GM12878 (cell line): ENCODE measurements around the gene SLC38A4. TPM values are rescaled to one million over a fixed set of nuclear protein-coding genes. Genes with fewer than 3 reads are reported as not detected.

ENCODE experiments used
- ATAC-seq: fragments of 200-7000 bp; cut with Tn5 transposase; 3 replicates; pipeline ENCODE4 v1.9.1; 2020; ENCODE audit warnings: mild to moderate bottlenecking, moderate library complexity
- BruUV-seq: library from RNA; stranded (reverse); fragments of 400-500 nt; replicated peaks from 2 replicates; lab custom pipeline; 2021; lab: Mats Ljungman, UMichigan
- CTCF ChIA-PET: fragments of 300-600 bp; sonication (Branson Sonifier 250); formaldehyde crosslinking; extraction: SDS; loops from one replicate; lab custom pipeline; 2021; ENCODE audit warnings: inconsistent platforms; lab: Yijun Ruan, JAX
- POLR2A ChIA-PET: fragments of 350-600 bp; formaldehyde crosslinking; extraction: SDS; loops from one replicate; lab custom pipeline; 2021; ENCODE audit warnings: inconsistent platforms; lab: Charles Lee
- RAD21 ChIA-PET: fragments of 300-600 bp; sonication (Branson Sonifier 250); formaldehyde crosslinking; loops from one replicate; lab custom pipeline; 2023; ENCODE audit warnings: antibody characterized with exemption; ENCODE audit not compliant: unreplicated experiment; lab: Charles Lee
- SMC1A ChIA-PET: fragments of 300-600 bp; sonication (Branson Sonifier 250); formaldehyde crosslinking; loops from one replicate; lab custom pipeline; 2023; ENCODE audit not compliant: unreplicated experiment, uncharacterized antibody; lab: Charles Lee
- DNase-seq: peaks from one replicate; pipeline ENCODE4 v3.0.0-alpha.2; 2011; ENCODE audit warnings: low read depth, low spot score
- FAIRE-seq: peaks from 3 replicates; lab custom pipeline; 2011; peaks lifted over from hg19 to GRCh38; lab: Jason Lieb, UNC
- H2AFZ ChIP-seq: 2 replicates; pipeline ENCODE4 v1.6.0; 2011; ENCODE audit warnings: low read depth, low read length, control low read depth; ENCODE audit not compliant: control insufficient read depth
- H3K27ac ChIP-seq: 2 replicates; pipeline ENCODE4 v1.5.1; 2011; ENCODE audit warnings: control low read depth; ENCODE audit not compliant: control insufficient read depth, insufficient read depth
- H3K27me3 ChIP-seq, 2 experiments: replicated peaks in 1 of 2; 2 replicates each; pipeline versions ENCODE4 v1.6.0 to v1.6.1; 2011; ENCODE audit warnings: low read length in 1 of 2; ENCODE audit not compliant: control insufficient read depth in 2 of 2, insufficient read depth in 2 of 2
- H3K36me3 ChIP-seq, 2 experiments: 2 replicates each; pipeline ENCODE4 v1.5.1; 2011; ENCODE audit warnings: low read length in 1 of 2; ENCODE audit not compliant: control insufficient read depth in 2 of 2, insufficient read depth in 2 of 2
- H3K4me1 ChIP-seq: 2 replicates; pipeline ENCODE4 v1.6.1; 2011; ENCODE audit warnings: mild to moderate bottlenecking, low read length, moderate library complexity, mixed read lengths; ENCODE audit not compliant: control insufficient read depth, insufficient read depth
- H3K4me2 ChIP-seq: 2 replicates; pipeline ENCODE4 v1.6.0; 2011; ENCODE audit warnings: control low read depth; ENCODE audit not compliant: control insufficient read depth, insufficient read depth
- H3K4me3 ChIP-seq: fragments of 200-600 bp; sonication (generic); 2 replicates; pipeline ENCODE4 v1.5.1; 2016
- H3K79me2 ChIP-seq: 2 replicates; pipeline ENCODE4 v1.6.0; 2011; ENCODE audit warnings: low read length; ENCODE audit not compliant: control insufficient read depth, insufficient read depth
- H3K9ac ChIP-seq: 2 replicates; pipeline ENCODE4 v1.8.0; 2011; ENCODE audit warnings: low read length, control low read depth, mixed read lengths; ENCODE audit not compliant: control insufficient read depth, insufficient read depth
- H3K9me3 ChIP-seq: replicated peaks from 3 replicates; pipeline ENCODE4 v1.5.1; 2011; ENCODE audit warnings: mild to moderate bottlenecking, low read length; ENCODE audit not compliant: control insufficient read depth, insufficient read depth
- H4K20me1 ChIP-seq: 2 replicates; pipeline ENCODE4 v1.6.0; 2011; ENCODE audit not compliant: control insufficient read depth, insufficient read depth
- CREM ChIP-seq: IDR thresholded peaks from 2 replicates; pipeline ENCODE4 v1.6.1; 2014; ENCODE audit warnings: antibody characterized with exemption, low read depth
- E4F1 ChIP-seq: fragments of 450-650 bp; IDR thresholded peaks from 2 replicates; pipeline ENCODE4 v1.6.1; 2018; ENCODE audit warnings: borderline replicate concordance, mild to moderate bottlenecking; ENCODE audit not compliant: partially characterized antibody
- NFXL1 ChIP-seq: fragments of 450-650 bp; IDR thresholded peaks from 2 replicates; pipeline ENCODE4 v1.6.1; 2017; ENCODE audit warnings: antibody characterized with exemption, mild to moderate bottlenecking, borderline replicate concordance
- PML ChIP-seq: IDR thresholded peaks from 2 replicates; pipeline ENCODE4 v1.6.1; 2012; ENCODE audit warnings: low read length, inconsistent platforms
- SREBF1 ChIP-seq: IDR thresholded peaks from 2 replicates; pipeline ENCODE4 v1.6.1; 2012; ENCODE audit warnings: mild to moderate bottlenecking, low read length
- STAT1 ChIP-seq: fragments of 450-650 bp; conservative IDR thresholded peaks from 2 replicates; pipeline ENCODE4 v1.6.1; 2014; ENCODE audit warnings: antibody characterized with exemption, mild to moderate bottlenecking
- ZBED1 ChIP-seq: IDR thresholded peaks from 2 replicates; pipeline ENCODE4 v1.6.1; 2016; ENCODE audit warnings: borderline replicate concordance
- ZSCAN29 ChIP-seq: fragments of 450-650 bp; IDR thresholded peaks from 2 replicates; pipeline ENCODE4 v1.6.1; 2017; ENCODE audit warnings: mild to moderate bottlenecking, moderate library complexity
- WGBS: methylation state at CpG from one replicate; pipeline ENCODE4 v1.1.6; 2016; ENCODE audit warnings: low lambda C conversion rate; ENCODE audit not compliant: insufficient replicate concordance, insufficient coverage; ENCODE audit errors: missing lambda C conversion rate; 5-methylcytosine and 5-hydroxymethylcytosine counted together
- in situ Hi-C: fragments of 300-500 bp; cut with MboI; formaldehyde crosslinking; loops from 9 replicates; pipeline ENCODE4 v1.14.3; 2018; ENCODE audit warnings: mixed read lengths
- intact Hi-C: fragments of 100-400 bp; cut with micrococcal nuclease; formaldehyde crosslinking; loops from one replicate; pipeline ENCODE4 v1.14.2; 2022; ENCODE audit not compliant: unreplicated experiment
- polyA plus RNA-seq, 11 experiments: library from polyadenylated mRNA; depleted of rRNA in 4 of 11; unstranded in 6 of 11; stranded (reverse) in 5 of 11; fragments of >200 nt; fragmentation: Nextera tagmentation in 4 of 11; fragmentation: Illumina TruSeq in 1 of 11; extraction: Ambion mirVana in 4 of 11; extraction: Trizol in 1 of 11; gene quantifications; 1 replicate in 1 of 11; 2 replicates in 10 of 11; pipeline versions ENCODE4 v1.2.1 to v1.2.3, GENCODE V29; 2011 to 2016; ENCODE audit warnings: inconsistent platforms in 2 of 11, missing spikeins in 2 of 11, low read depth in 1 of 11
- total RNA-seq, 4 experiments: library from RNA; depleted of rRNA in 3 of 4; stranded (reverse); fragments of >200 nt in 3 of 4; fragmentation: Illumina TruSeq in 1 of 4; extraction: Trizol in 1 of 4; gene quantifications; 2 replicates each; pipeline versions ENCODE4 v1.2.1 to v1.2.3, GENCODE V29; 2013 to 2021
- TF ChIP-seq, protein P1 (sequence below): IDR thresholded peaks from 2 replicates; pipeline ENCODE4 v1.6.1; 2012; ENCODE audit warnings: low read depth, low read length, improper control_type of control experiment
- TF ChIP-seq, protein P2 (sequence below): fragments of 450-650 bp; formaldehyde crosslinking; IDR thresholded peaks from 2 replicates; pipeline ENCODE4 v1.4.0; 2020; ENCODE audit warnings: mild to moderate bottlenecking, moderate library complexity

The SLC38A4 gene
- total and polyA plus RNA-seq, 10 of the 15 experiments (the other 5 are each of a cell fraction or from before 2014, with no cell fraction given): 0.04 to 0.52 (median 0.13) TPM; not detected in 2

DNA sequence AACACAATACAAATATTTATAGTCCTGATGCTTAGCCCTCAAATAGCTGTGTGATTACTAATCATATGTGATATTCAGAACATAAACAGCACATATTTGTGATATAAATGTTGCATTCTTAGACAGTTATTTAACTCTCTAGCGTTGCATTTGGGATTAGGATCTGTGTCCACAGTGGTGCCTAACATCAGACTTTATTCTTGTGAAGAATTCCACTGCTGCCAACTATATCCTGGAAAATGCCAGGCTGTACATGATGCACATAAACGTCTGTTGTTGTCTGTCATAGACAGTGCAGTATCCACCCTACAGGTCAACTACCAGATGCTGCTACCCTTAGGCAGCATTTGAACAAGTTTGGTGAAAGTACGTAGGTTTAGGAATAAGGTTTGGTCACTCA lies 39.0 kb downstream of the SLC38A4 start:
- H3K9me3 ChIP-seq: no peaks in the 10 kb centered on the region
- ATAC-seq: no peak
- H3K27me3 ChIP-seq: no peaks in the 10 kb centered on the region
- H3K36me3 ChIP-seq: no peaks in the 10 kb centered on the region
- no peaks in the 10 kb centered on the region for H3K79me2 ChIP-seq
- ChIA-PET CTCF (interaction anchor here (0.8 kb wide), 1 partner anchor 9 kb away, joined by 4 read pairs; no protein-coding TSS in a partner anchor), SMC1A (no interaction called here), RAD21 (no interaction called here), POLR2A (no interaction called here)
- no peak for FAIRE-seq
- WGBS: 46% methylated on average over 3 of the region's 3 CpGs
- no peak for TF ChIP-seq PML
- no peak for TF ChIP-seq E4F1
- TF ChIP-seq STAT1: no peak
- intact Hi-C loops: no loop called here
- no TSS peak for BruUV-seq
- H3K4me3 ChIP-seq: no peak overlapping the region
- DNase-seq: no peak
- peaks cover 17% of the 10 kb centered on the region for H3K4me1 ChIP-seq
- in situ Hi-C loops: no loop called here
- H4K20me1 ChIP-seq: no peaks in the 10 kb centered on the region
- no peak overlapping the region for H2AFZ ChIP-seq
- no peak overlapping the region for H3K27ac ChIP-seq
- H3K4me2 ChIP-seq: no peak overlapping the region
- no peak overlapping the region for H3K9ac ChIP-seq

- Histone ChIP-seq H3K9ac (no peak overlapping the region), H3K79me2 (no peaks in the 10 kb centered on the region)
- TF ChIP-seq ZSCAN29 (no peak), ZBED1 (no peak), NFXL1 (no peak), CREM (no peak), SREBF1 (no peak)
- TF ChIP-seq, protein P1, sequence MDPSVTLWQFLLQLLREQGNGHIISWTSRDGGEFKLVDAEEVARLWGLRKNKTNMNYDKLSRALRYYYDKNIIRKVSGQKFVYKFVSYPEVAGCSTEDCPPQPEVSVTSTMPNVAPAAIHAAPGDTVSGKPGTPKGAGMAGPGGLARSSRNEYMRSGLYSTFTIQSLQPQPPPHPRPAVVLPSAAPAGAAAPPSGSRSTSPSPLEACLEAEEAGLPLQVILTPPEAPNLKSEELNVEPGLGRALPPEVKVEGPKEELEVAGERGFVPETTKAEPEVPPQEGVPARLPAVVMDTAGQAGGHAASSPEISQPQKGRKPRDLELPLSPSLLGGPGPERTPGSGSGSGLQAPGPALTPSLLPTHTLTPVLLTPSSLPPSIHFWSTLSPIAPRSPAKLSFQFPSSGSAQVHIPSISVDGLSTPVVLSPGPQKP: no peak
- TF ChIP-seq, protein P2, sequence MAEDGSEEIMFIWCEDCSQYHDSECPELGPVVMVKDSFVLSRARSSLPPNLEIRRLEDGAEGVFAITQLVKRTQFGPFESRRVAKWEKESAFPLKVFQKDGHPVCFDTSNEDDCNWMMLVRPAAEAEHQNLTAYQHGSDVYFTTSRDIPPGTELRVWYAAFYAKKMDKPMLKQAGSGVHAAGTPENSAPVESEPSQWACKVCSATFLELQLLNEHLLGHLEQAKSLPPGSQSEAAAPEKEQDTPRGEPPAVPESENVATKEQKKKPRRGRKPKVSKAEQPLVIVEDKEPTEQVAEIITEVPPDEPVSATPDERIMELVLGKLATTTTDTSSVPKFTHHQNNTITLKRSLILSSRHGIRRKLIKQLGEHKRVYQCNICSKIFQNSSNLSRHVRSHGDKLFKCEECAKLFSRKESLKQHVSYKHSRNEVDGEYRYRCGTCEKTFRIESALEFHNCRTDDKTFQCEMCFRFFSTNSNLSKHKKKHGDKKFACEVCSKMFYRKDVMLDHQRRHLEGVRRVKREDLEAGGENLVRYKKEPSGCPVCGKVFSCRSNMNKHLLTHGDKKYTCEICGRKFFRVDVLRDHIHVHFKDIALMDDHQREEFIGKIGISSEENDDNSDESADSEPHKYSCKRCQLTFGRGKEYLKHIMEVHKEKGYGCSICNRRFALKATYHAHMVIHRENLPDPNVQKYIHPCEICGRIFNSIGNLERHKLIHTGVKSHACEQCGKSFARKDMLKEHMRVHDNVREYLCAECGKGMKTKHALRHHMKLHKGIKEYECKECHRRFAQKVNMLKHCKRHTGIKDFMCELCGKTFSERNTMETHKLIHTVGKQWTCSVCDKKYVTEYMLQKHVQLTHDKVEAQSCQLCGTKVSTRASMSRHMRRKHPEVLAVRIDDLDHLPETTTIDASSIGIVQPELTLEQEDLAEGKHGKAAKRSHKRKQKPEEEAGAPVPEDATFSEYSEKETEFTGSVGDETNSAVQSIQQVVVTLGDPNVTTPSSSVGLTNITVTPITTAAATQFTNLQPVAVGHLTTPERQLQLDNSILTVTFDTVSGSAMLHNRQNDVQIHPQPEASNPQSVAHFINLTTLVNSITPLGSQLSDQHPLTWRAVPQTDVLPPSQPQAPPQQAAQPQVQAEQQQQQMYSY (CRISPR knock-in tag): no peak
- TF ChIP-seq, all 136 proteins: peak for 0
- in situ Hi-C loops: no loop called here
- no peak overlapping the region for H3K4me3 ChIP-seq
- intact Hi-C loops: no loop called here
- FAIRE-seq: no peak
- H3K36me3 ChIP-seq: no peaks in the 10 kb centered on the region
- peaks cover 16% of the 10 kb centered on the region for H3K4me1 ChIP-seq
- CTCF ChIA-PET: interaction anchor here (1.2 kb wide), 1 partner anchor 16 kb away, joined by 3 read pairs; no protein-coding TSS in a partner anchor
- no peak overlapping the region for H3K27ac ChIP-seq
- H4K20me1 ChIP-seq: no peaks in the 10 kb centered on the region
- SMC1A ChIA-PET: no interaction called here
- no peak overlapping the region for H3K4me2 ChIP-seq
- no peak for ATAC-seq
- H3K9me3 ChIP-seq: no peaks in the 10 kb centered on the region
- H2AFZ ChIP-seq: no peak overlapping the region
- no peak for DNase-seq
- BruUV-seq: no TSS peak
- POLR2A ChIA-PET: no interaction called here
- H3K27me3 ChIP-seq: no peaks in the 10 kb centered on the region
- RAD21 ChIA-PET: no interaction called here
- WGBS: 50% methylated on average over 3 of the region's 3 CpGs
Observed at GRCh38 chr12:46785382-46785781, 40.4 kb downstream of the SLC38A4 start.
